Esophagus (tissue), 2 donors: Measurements from ENCODE around the gene LUZP4. TPM values are rescaled to one million over a fixed set of nuclear protein-coding genes. Genes with fewer than 3 reads are reported as not detected.
"Not testable (repeated sequence)": the region's sequence is repeated elsewhere in the genome, so short reads cannot be mapped to it uniquely, and the experiment has no call there.

Source experiments
- H3K27ac ChIP-seq, 2 donors: one replicate each; pipeline ENCODE4 v1.5.1; 2013; ENCODE audit warnings: low read depth in 2 of 2, mild to moderate bottlenecking in 2 of 2, inconsistent platforms in 1 of 2, low read length in 1 of 2, moderate library complexity in 1 of 2
- H3K27me3 ChIP-seq, 2 donors: one replicate each; pipeline ENCODE4 v1.6.1; 2013; ENCODE audit warnings: low read length in 2 of 2, control low read depth in 1 of 2, mild to moderate bottlenecking in 1 of 2; ENCODE audit not compliant: insufficient read depth in 2 of 2, control insufficient read depth in 1 of 2
- H3K36me3 ChIP-seq, 2 donors: one replicate each; pipeline ENCODE4 v1.6.1; 2013; ENCODE audit warnings: low read length in 1 of 2; ENCODE audit not compliant: control insufficient read depth in 2 of 2, insufficient read depth in 2 of 2
- H3K4me1 ChIP-seq, 2 donors: one replicate each; pipeline ENCODE4 v1.6.1; 2013; ENCODE audit warnings: low read length in 1 of 2; ENCODE audit not compliant: control insufficient read depth in 2 of 2, insufficient read depth in 2 of 2
- H3K4me3 ChIP-seq, 2 donors: one replicate each; pipeline ENCODE4 v1.5.1; 2013; ENCODE audit warnings: low read length in 2 of 2, mild to moderate bottlenecking in 2 of 2, low read depth in 1 of 2, moderate library complexity in 1 of 2
- H3K9me3 ChIP-seq, 2 donors: one replicate each; pipeline ENCODE4 v1.6.1; 2013; ENCODE audit warnings: mild to moderate bottlenecking in 2 of 2, low read depth in 1 of 2, low read length in 1 of 2, moderate library complexity in 1 of 2; ENCODE audit not compliant: control insufficient read depth in 2 of 2, insufficient read depth in 1 of 2
- WGBS, 2 donors: extraction: QIAGEN DNeasy Blood & Tissue Kit; methylation state at CpG; one replicate each; pipeline ENCODE4 v1.1.7; 2013; 5-methylcytosine and 5-hydroxymethylcytosine counted together
- polyA plus RNA-seq, 2 donors: library from polyadenylated mRNA; stranded (reverse); fragments of 200-250 nt; gene quantifications; one replicate each; pipeline ENCODE4 v1.2.3, GENCODE V29; 2013
- donor health status: healthy with polysubstance abuse.
- donor health status: Bipolar disorder and iron deficiency.

The LUZP4 gene
- polyA plus RNA-seq, 2 donors, result not detected

GRCh38 chrX:115268421-115268820, 21.1 kb upstream of the LUZP4 start:
- no peaks in the 10 kb centered on the region for H3K9me3 ChIP-seq
- H3K4me1 ChIP-seq, result no peaks in the 10 kb centered on the region
- no peaks in the 10 kb centered on the region for H3K36me3 ChIP-seq
- no peak overlapping the region for H3K27ac ChIP-seq
- H3K4me3 ChIP-seq, result no peak overlapping the region
- 37 to 53% methylated on average over 3 of the region's 3 CpGs for WGBS, 2 donors
- no peaks in the 10 kb centered on the region for H3K27me3 ChIP-seq

DNA sequence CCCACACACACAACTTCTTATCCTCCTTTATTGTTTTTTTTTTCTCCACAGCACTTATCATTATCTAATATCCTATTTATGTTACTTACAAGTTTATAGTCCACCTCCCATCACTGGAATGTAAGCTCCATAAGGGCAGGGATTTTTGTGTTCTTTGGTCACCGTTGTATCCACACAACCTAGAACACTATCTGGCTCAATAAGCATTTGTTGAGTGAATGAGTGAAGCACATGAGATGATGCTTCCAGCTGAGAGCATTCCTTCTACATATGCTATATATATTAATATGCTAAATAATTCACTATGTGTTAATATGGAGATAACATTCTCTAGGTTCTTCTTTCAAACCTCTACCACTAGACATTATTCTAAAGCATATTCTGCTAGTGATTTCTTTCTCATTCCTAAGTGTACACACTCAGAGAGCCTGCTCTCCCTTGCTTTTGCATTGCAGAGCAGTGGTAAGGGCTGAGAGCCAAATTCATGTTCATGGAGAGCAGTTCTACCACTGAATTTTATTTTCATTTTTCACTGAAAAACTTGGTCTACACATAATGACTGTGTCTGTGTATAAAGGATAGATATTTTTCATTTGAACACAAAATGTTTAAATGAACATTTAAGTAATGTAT, 20.3 kb upstream of the LUZP4 start:
- Histone ChIP-seq H3K27ac (no peak overlapping the region), H3K4me1 (no peaks in the 10 kb centered on the region), H3K9me3 (no peaks in the 10 kb centered on the region), H3K27me3 (no peaks in the 10 kb centered on the region), H3K36me3 (no peaks in the 10 kb centered on the region), H3K4me3 (no peak overlapping the region)
- WGBS, 2 donors, result 81 to 83% methylated on average over 1 of the region's 1 CpG

GRCh38 chrX:115284877-115285276, 4.6 kb upstream of the LUZP4 start:
- Histone ChIP-seq H3K9me3 (peaks cover 2 to 5% of the 10 kb centered on the region in 2 donors), H3K36me3 (no peaks in the 10 kb centered on the region), H3K27ac (no peak overlapping the region), H3K4me3 (no peak overlapping the region), H3K27me3 (peaks cover 0 to 2% of the 10 kb centered on the region in 2 donors), H3K4me1 (no peaks in the 10 kb centered on the region)
- WGBS, 2 donors, result 48 to 49% methylated on average over 4 of the region's 4 CpGs

DNA sequence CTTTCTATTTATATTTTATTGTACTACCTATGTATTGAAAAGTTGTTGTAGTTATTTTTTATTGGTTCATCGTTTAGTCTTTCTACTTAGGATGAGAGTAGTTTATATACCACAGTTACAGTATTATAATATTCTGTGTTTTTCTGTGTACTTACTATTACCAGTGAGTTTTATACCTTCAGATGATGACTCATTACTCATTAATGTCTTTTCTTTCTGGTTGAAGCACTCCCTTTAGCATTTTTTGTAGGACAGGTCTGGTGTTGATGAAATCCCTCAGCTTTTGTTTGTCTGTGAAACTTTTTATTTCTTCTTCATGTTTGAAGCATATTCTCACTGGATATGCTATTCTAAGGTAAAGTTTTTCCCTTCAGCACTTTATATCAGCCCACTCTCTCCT, 7.7 kb downstream of the LUZP4 start:
- H3K27me3 ChIP-seq, result peaks cover 0 to 2% of the 10 kb centered on the region in 2 donors
- no peak overlapping the region for H3K27ac ChIP-seq
- no peaks in the 10 kb centered on the region for H3K9me3 ChIP-seq
- H3K36me3 ChIP-seq, result no peaks in the 10 kb centered on the region
- no peak overlapping the region for H3K4me3 ChIP-seq
- H3K4me1 ChIP-seq, result no peaks in the 10 kb centered on the region
- WGBS, 2 donors, result 74 to 77% methylated on average over 1 of the region's 1 CpG

GRCh38 chrX:115311139-115311538, 21.6 kb downstream of the LUZP4 start:
- no peaks in the 10 kb centered on the region for H3K36me3 ChIP-seq
- H3K27ac ChIP-seq, result no peak overlapping the region
- no peaks in the 10 kb centered on the region for H3K9me3 ChIP-seq
- 61 to 64% methylated on average over 1 of the region's 1 CpG for WGBS, 2 donors
- no peaks in the 10 kb centered on the region for H3K27me3 ChIP-seq
- no peak overlapping the region for H3K4me3 ChIP-seq
- no peaks in the 10 kb centered on the region for H3K4me1 ChIP-seq

DNA sequence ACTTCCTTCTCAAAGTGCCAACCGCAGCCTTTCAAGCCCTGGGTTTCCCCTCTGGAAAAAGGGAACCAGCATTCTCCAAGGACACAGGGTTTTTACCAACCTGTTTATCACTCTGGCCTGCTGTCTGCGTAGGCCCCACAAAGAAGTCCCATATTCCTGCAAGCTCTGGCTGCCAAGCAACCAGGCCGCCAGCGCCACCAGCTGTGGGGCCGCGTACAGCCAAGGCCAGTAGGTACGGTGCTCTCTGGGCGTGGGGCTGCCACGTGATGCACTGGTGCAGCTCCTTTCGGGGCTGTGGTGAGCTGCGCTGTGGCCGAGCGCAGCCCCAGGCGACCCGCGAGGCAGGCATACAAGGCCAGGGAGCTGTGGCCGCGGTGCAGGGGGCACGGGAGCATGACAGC, 22.1 kb downstream of the LUZP4 start:
- H3K36me3 ChIP-seq, result no peaks in the 10 kb centered on the region
- WGBS, 2 donors, result 43 to 50% methylated on average over 19 of the region's 19 CpGs
- no peaks in the 10 kb centered on the region for H3K27me3 ChIP-seq
- no peak overlapping the region for H3K4me3 ChIP-seq
- no peak overlapping the region for H3K27ac ChIP-seq
- H3K4me1 ChIP-seq, result no peaks in the 10 kb centered on the region
- no peaks in the 10 kb centered on the region for H3K9me3 ChIP-seq

- H3K27me3 ChIP-seq, result no peaks in the 10 kb centered on the region
- no peaks in the 10 kb centered on the region for H3K9me3 ChIP-seq
- no peaks in the 10 kb centered on the region for H3K4me1 ChIP-seq
- no peak overlapping the region for H3K27ac ChIP-seq
- no peaks in the 10 kb centered on the region for H3K36me3 ChIP-seq
- 67 to 75% methylated on average over 5 of the region's 5 CpGs for WGBS, 2 donors
- no peak overlapping the region for H3K4me3 ChIP-seq
Observed at GRCh38 chrX:115318139-115318538, 28.6 kb downstream of the LUZP4 start.

GRCh38 chrX:115322375-115322774, 32.9 kb downstream of the LUZP4 start:
- H3K9me3 ChIP-seq, result no peaks in the 10 kb centered on the region
- no peak overlapping the region for H3K4me3 ChIP-seq
- no peaks in the 10 kb centered on the region for H3K36me3 ChIP-seq
- no peaks in the 10 kb centered on the region for H3K27me3 ChIP-seq
- H3K27ac ChIP-seq, result no peak overlapping the region
- H3K4me1 ChIP-seq, result no peaks in the 10 kb centered on the region

- no peaks in the 10 kb centered on the region for H3K4me1 ChIP-seq
- no peaks in the 10 kb centered on the region for H3K27me3 ChIP-seq
- no peaks in the 10 kb centered on the region for H3K9me3 ChIP-seq
- WGBS, 2 donors, result 21 to 32% methylated on average over 3 of the region's 3 CpGs
- H3K36me3 ChIP-seq, result no peaks in the 10 kb centered on the region
- no peak overlapping the region for H3K27ac ChIP-seq
- H3K4me3 ChIP-seq, result no peak overlapping the region
Observed at GRCh38 chrX:115324194-115324593, 34.7 kb downstream of the LUZP4 start.

GRCh38 chrX:115329282-115329681, 39.8 kb downstream of the LUZP4 start:
- WGBS, 2 donors, result 58 to 82% methylated on average over 4 of the region's 4 CpGs

More at GRCh38 chrX:115329282-115329681, 39.8 kb downstream of the LUZP4 start:
- not testable (repeated sequence) for H3K27ac ChIP-seq, H3K4me1 ChIP-seq, H3K36me3 ChIP-seq, H3K4me3 ChIP-seq, H3K27me3 ChIP-seq, H3K9me3 ChIP-seq
